GM23338 (cell line): ENCODE measurements around the gene CTSC. TPM values are rescaled to one million over a fixed set of nuclear protein-coding genes. Genes with fewer than 3 reads are reported as not detected.

Experiments
- ATAC-seq: fragments of 200-7000 bp; cut with Tn5 transposase; 3 replicates; pipeline ENCODE4 v1.9.1; 2020
- DNase-seq: peaks from one replicate; pipeline ENCODE4 v3.0.0-alpha.2; 2015; ENCODE audit warnings: low spot score
- H2AFZ ChIP-seq: fragments of 200-600 bp; sonication (generic); 2 replicates; pipeline ENCODE4 v1.8.0; 2016; ENCODE audit warnings: antibody characterized with exemption, mild to moderate bottlenecking, moderate library complexity
- H3F3A ChIP-seq: fragments of 200-600 bp; sonication (generic); replicated peaks from 2 replicates; pipeline ENCODE4 v1.8.0; 2017; ENCODE audit warnings: antibody characterized with exemption, mixed run types, low read depth
- H3K27ac ChIP-seq: fragments of 200-600 bp; sonication (generic); 2 replicates; pipeline ENCODE4 v1.6.1; 2016; ENCODE audit warnings: low read depth
- H3K27me3 ChIP-seq: fragments of 200-600 bp; sonication (generic); 2 replicates; pipeline ENCODE4 v1.8.0; 2016; ENCODE audit warnings: mild to moderate bottlenecking, mixed run types, moderate library complexity; ENCODE audit not compliant: insufficient read depth
- H3K36me3 ChIP-seq: fragments of 200-600 bp; sonication (generic); 2 replicates; pipeline ENCODE4 v1.8.0; 2016; ENCODE audit warnings: mild to moderate bottlenecking; ENCODE audit not compliant: insufficient read depth
- H3K4me1 ChIP-seq: fragments of 200-600 bp; sonication (generic); 2 replicates; pipeline ENCODE4 v1.8.0; 2016; ENCODE audit warnings: mild to moderate bottlenecking, moderate library complexity; ENCODE audit not compliant: insufficient read depth
- H3K4me2 ChIP-seq: fragments of 200-600 bp; sonication (generic); 2 replicates; pipeline ENCODE4 v1.7.1; 2017; ENCODE audit warnings: mixed run types
- H3K4me3 ChIP-seq: fragments of 200-600 bp; sonication (generic); 2 replicates; pipeline ENCODE4 v1.6.1; 2016; ENCODE audit warnings: mixed run types
- H3K79me2 ChIP-seq: fragments of 200-600 bp; sonication (generic); replicated peaks from 2 replicates; pipeline ENCODE4 v1.8.0; 2017; ENCODE audit warnings: mild to moderate bottlenecking; ENCODE audit not compliant: insufficient read depth
- H3K9me2 ChIP-seq: fragments of 200-600 bp; sonication (generic); 2 replicates; pipeline ENCODE4 v1.8.0; 2017; ENCODE audit not compliant: insufficient read depth
- H4K20me1 ChIP-seq: fragments of 200-600 bp; sonication (generic); replicated peaks from 2 replicates; pipeline ENCODE4 v1.8.0; 2017; ENCODE audit warnings: mild to moderate bottlenecking; ENCODE audit not compliant: insufficient read depth
- H3K27ac Mint-ChIP-seq: 2 replicates; pipeline ENCODE4 v1.8.0; 2020; ENCODE audit warnings: inconsistent platforms, mild to moderate bottlenecking, moderate library complexity, mixed read lengths
- H3K27me3 Mint-ChIP-seq: 3 replicates; pipeline ENCODE4 v1.8.0; 2022; ENCODE audit warnings: low read depth, mild to moderate bottlenecking, moderate library complexity, mixed read lengths, inconsistent platforms; ENCODE audit not compliant: insufficient read depth, poor library complexity
- H3K36me3 Mint-ChIP-seq: 3 replicates; pipeline ENCODE4 v1.8.0; 2021; ENCODE audit warnings: low read depth, mild to moderate bottlenecking, inconsistent platforms, moderate library complexity, mixed read lengths
- H3K4me1 Mint-ChIP-seq: 3 replicates; pipeline ENCODE4 v1.8.0; 2020; ENCODE audit warnings: mild to moderate bottlenecking, inconsistent platforms, mixed read lengths
- H3K4me3 Mint-ChIP-seq: 3 replicates; pipeline ENCODE4 v1.8.0; 2021; ENCODE audit warnings: moderate library complexity, mild to moderate bottlenecking, inconsistent platforms, mixed read lengths
- H3K9me3 Mint-ChIP-seq: 3 replicates; pipeline ENCODE4 v1.8.0; 2020; ENCODE audit warnings: moderate library complexity, mild to moderate bottlenecking, inconsistent platforms, mixed read lengths
- CREB1 ChIP-seq: fragments of 250-450 bp; sonication (Bioruptor Pico); IDR thresholded peaks from 2 replicates; pipeline ENCODE4 v1.5.0; 2020; ENCODE audit warnings: low read depth, mild to moderate bottlenecking, moderate library complexity
- EZH2phosphoT487 ChIP-seq: fragments of 200-600 bp; sonication (generic); IDR thresholded peaks from one replicate; pipeline ENCODE4 v1.8.1; 2018; ENCODE audit warnings: antibody characterized with exemption; ENCODE audit not compliant: unreplicated experiment
- STAT1 ChIP-seq: IDR thresholded peaks from one replicate; pipeline ENCODE4 v1.6.1; 2016; ENCODE audit warnings: antibody characterized with exemption; ENCODE audit not compliant: unreplicated experiment
- ZNF114 ChIP-seq: fragments of 250-450 bp; sonication (Bioruptor Pico); IDR thresholded peaks from 2 replicates; pipeline ENCODE4 v1.5.0; 2020; ENCODE audit warnings: mild to moderate bottlenecking, moderate library complexity
- polyA plus RNA-seq: library from polyadenylated mRNA; unstranded; fragments of >200 nt; fragmentation: Nextera tagmentation; extraction: Ambion mirVana; gene quantifications from 2 replicates; pipeline ENCODE4 v1.2.1, GENCODE V29; 2016
- total RNA-seq: library from RNA; depleted of rRNA; stranded (reverse); fragments of >200 nt; shearing (Covaris generic); gene quantifications from 2 replicates; pipeline ENCODE4 v1.2.3, GENCODE V29; 2014
- TF ChIP-seq, protein P1 (sequence below): fragments of 250-450 bp; sonication (Bioruptor Pico); IDR thresholded peaks from 2 replicates; pipeline ENCODE4 v1.5.0; 2020; ENCODE audit warnings: mild to moderate bottlenecking, moderate library complexity
- TF ChIP-seq, protein P2 (sequence below), 2 experiments: fragments of 200-600 bp in 1 of 2; sonication (generic) in 1 of 2; conservative IDR thresholded peaks; 2 replicates each; pipeline versions ENCODE4 v1.5.1 to v1.6.1; 2016 to 2017; ENCODE audit warnings: antibody characterized with exemption in 2 of 2, low read depth in 2 of 2, mild to moderate bottlenecking in 2 of 2, moderate library complexity in 1 of 2
- TF ChIP-seq, protein P3 (sequence below): IDR thresholded peaks from one replicate; pipeline ENCODE4 v1.6.1; 2018; ENCODE audit warnings: antibody characterized with exemption; ENCODE audit not compliant: unreplicated experiment
- TF ChIP-seq, protein P4 (sequence below): IDR thresholded peaks from 2 replicates; pipeline ENCODE4 v1.6.1; 2016; ENCODE audit warnings: antibody characterized with exemption

CTSC gene
- total and polyA plus RNA-seq, 2 experiments from 2014 or later, result 408 to 444 TPM

DNA sequence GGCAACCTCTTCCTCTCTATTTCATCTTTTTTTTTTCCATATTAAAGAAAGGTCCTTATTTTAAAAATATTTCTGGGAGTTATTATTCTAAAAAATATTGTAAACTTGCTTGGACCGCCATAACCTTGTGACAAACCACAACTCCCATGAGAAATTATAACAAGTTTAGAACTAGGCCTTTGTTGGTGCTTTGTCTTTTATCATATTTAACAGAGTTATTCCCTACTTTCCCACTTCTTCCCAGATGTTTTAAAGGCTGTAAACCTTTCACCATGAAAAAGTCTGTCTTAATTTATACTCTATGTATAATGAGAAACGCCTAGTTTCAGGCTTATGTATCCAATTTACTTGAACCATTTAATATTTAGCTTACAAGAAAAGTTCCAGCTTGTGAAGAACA lies 3.7 kb downstream of the CTSC start (continued):
- TF ChIP-seq, protein P1, sequence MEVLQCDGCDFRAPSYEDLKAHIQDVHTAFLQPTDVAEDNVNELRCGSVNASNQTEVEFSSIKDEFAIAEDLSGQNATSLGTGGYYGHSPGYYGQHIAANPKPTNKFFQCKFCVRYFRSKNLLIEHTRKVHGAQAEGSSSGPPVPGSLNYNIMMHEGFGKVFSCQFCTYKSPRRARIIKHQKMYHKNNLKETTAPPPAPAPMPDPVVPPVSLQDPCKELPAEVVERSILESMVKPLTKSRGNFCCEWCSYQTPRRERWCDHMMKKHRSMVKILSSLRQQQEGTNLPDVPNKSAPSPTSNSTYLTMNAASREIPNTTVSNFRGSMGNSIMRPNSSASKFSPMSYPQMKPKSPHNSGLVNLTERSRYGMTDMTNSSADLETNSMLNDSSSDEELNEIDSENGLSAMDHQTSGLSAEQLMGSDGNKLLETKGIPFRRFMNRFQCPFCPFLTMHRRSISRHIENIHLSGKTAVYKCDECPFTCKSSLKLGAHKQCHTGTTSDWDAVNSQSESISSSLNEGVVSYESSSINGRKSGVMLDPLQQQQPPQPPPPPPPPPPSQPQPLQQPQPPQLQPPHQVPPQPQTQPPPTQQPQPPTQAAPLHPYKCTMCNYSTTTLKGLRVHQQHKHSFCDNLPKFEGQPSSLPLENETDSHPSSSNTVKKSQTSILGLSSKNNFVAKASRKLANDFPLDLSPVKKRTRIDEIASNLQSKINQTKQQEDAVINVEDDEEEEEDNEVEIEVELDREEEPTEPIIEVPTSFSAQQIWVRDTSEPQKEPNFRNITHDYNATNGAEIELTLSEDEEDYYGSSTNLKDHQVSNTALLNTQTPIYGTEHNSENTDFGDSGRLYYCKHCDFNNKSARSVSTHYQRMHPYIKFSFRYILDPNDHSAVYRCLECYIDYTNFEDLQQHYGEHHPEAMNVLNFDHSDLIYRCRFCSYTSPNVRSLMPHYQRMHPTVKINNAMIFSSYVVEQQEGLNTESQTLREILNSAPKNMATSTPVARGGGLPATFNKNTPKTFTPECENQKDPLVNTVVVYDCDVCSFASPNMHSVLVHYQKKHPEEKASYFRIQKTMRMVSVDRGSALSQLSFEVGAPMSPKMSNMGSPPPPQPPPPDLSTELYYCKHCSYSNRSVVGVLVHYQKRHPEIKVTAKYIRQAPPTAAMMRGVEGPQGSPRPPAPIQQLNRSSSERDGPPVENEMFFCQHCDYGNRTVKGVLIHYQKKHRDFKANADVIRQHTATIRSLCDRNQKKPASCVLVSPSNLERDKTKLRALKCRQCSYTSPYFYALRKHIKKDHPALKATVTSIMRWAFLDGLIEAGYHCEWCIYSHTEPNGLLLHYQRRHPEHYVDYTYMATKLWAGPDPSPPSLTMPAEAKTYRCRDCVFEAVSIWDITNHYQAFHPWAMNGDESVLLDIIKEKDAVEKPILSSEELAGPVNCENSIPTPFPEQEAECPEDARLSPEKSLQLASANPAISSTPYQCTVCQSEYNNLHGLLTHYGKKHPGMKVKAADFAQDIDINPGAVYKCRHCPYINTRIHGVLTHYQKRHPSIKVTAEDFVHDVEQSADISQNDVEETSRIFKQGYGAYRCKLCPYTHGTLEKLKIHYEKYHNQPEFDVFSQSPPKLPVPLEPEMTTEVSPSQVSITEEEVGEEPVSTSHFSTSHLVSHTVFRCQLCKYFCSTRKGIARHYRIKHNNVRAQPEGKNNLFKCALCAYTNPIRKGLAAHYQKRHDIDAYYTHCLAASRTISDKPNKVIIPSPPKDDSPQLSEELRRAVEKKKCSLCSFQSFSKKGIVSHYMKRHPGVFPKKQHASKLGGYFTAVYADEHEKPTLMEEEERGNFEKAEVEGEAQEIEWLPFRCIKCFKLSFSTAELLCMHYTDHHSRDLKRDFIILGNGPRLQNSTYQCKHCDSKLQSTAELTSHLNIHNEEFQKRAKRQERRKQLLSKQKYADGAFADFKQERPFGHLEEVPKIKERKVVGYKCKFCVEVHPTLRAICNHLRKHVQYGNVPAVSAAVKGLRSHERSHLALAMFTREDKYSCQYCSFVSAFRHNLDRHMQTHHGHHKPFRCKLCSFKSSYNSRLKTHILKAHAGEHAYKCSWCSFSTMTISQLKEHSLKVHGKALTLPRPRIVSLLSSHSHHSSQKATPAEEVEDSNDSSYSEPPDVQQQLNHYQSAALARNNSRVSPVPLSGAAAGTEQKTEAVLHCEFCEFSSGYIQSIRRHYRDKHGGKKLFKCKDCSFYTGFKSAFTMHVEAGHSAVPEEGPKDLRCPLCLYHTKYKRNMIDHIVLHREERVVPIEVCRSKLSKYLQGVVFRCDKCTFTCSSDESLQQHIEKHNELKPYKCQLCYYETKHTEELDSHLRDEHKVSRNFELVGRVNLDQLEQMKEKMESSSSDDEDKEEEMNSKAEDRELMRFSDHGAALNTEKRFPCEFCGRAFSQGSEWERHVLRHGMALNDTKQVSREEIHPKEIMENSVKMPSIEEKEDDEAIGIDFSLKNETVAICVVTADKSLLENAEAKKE (CRISPR knock-in tag), result no peak
- no peak for TF ChIP-seq STAT1

DNA sequence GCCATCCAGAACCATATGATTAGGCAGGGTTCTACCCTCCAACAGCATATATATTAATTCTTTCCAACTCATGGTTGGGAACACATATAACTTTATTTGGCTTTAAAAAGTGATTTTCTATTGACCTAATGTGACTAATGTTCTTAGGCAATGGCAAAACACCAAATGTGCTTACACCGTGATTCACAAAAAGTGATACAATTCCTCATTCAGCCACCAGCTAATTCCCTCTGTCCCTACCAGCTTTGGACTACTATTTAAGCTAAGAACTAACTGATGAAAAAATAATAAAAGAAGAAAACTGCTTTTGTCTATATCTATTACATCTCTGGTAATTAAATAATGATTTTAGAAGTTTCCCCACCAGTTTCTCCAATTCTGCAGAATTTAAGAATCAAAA lies 4.7 kb downstream of the CTSC start:
- H3K4me1 Mint-ChIP-seq, result peaks cover 62% of the 10 kb centered on the region
- peak overlapping the region; percentile 8; the same call in 1 of the 2 replicates for H3K4me3 ChIP-seq
- H3K36me3 ChIP-seq, result peaks cover 45% of the 10 kb centered on the region
- H3K79me2 ChIP-seq, result peaks cover 97% of the 10 kb centered on the region
- no peaks in the 10 kb centered on the region for H3F3A ChIP-seq
- no peak overlapping the region for H3K27ac ChIP-seq
- peaks cover 48% of the 10 kb centered on the region for H4K20me1 ChIP-seq
- no peak overlapping the region; the same call in 1 of the 2 replicates for H3K27ac Mint-ChIP-seq
- 0 out of 2 replicates have a peak overlapping the region, but pooled peaks have one; percentile 14 for H3K4me2 ChIP-seq
- no peak overlapping the region for H2AFZ ChIP-seq
- H3K9me3 Mint-ChIP-seq, result no peaks in the 10 kb centered on the region; the same call in 2 of the 3 replicates
- DNase-seq, result no peak
- no peaks in the 10 kb centered on the region for H3K9me2 ChIP-seq
- H3K4me3 Mint-ChIP-seq, result 0 out of 3 replicates have a peak overlapping the region, but pooled peaks have one; percentile 6
- H3K36me3 Mint-ChIP-seq, result peaks cover 92% of the 10 kb centered on the region
- no peaks in the 10 kb centered on the region for H3K27me3 ChIP-seq
- peaks cover 15% of the 10 kb centered on the region for H3K27me3 Mint-ChIP-seq
- no peak for TF ChIP-seq ZNF114
- TF ChIP-seq, protein P2, sequence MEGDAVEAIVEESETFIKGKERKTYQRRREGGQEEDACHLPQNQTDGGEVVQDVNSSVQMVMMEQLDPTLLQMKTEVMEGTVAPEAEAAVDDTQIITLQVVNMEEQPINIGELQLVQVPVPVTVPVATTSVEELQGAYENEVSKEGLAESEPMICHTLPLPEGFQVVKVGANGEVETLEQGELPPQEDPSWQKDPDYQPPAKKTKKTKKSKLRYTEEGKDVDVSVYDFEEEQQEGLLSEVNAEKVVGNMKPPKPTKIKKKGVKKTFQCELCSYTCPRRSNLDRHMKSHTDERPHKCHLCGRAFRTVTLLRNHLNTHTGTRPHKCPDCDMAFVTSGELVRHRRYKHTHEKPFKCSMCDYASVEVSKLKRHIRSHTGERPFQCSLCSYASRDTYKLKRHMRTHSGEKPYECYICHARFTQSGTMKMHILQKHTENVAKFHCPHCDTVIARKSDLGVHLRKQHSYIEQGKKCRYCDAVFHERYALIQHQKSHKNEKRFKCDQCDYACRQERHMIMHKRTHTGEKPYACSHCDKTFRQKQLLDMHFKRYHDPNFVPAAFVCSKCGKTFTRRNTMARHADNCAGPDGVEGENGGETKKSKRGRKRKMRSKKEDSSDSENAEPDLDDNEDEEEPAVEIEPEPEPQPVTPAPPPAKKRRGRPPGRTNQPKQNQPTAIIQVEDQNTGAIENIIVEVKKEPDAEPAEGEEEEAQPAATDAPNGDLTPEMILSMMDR (conservative IDR thresholded peaks at IDR 0.05; ENCODE audit: low read depth in 2 of 2), result no peak
- TF ChIP-seq, protein P3, sequence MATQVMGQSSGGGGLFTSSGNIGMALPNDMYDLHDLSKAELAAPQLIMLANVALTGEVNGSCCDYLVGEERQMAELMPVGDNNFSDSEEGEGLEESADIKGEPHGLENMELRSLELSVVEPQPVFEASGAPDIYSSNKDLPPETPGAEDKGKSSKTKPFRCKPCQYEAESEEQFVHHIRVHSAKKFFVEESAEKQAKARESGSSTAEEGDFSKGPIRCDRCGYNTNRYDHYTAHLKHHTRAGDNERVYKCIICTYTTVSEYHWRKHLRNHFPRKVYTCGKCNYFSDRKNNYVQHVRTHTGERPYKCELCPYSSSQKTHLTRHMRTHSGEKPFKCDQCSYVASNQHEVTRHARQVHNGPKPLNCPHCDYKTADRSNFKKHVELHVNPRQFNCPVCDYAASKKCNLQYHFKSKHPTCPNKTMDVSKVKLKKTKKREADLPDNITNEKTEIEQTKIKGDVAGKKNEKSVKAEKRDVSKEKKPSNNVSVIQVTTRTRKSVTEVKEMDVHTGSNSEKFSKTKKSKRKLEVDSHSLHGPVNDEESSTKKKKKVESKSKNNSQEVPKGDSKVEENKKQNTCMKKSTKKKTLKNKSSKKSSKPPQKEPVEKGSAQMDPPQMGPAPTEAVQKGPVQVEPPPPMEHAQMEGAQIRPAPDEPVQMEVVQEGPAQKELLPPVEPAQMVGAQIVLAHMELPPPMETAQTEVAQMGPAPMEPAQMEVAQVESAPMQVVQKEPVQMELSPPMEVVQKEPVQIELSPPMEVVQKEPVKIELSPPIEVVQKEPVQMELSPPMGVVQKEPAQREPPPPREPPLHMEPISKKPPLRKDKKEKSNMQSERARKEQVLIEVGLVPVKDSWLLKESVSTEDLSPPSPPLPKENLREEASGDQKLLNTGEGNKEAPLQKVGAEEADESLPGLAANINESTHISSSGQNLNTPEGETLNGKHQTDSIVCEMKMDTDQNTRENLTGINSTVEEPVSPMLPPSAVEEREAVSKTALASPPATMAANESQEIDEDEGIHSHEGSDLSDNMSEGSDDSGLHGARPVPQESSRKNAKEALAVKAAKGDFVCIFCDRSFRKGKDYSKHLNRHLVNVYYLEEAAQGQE, result no peak
- TF ChIP-seq CREB1 (CRISPR knock-in tag), result no peak
- TF ChIP-seq, protein P4, sequence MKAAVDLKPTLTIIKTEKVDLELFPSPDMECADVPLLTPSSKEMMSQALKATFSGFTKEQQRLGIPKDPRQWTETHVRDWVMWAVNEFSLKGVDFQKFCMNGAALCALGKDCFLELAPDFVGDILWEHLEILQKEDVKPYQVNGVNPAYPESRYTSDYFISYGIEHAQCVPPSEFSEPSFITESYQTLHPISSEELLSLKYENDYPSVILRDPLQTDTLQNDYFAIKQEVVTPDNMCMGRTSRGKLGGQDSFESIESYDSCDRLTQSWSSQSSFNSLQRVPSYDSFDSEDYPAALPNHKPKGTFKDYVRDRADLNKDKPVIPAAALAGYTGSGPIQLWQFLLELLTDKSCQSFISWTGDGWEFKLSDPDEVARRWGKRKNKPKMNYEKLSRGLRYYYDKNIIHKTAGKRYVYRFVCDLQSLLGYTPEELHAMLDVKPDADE, result no peak
- TF ChIP-seq EZH2phosphoT487, result no peak
- no peak for ATAC-seq
- peaks cover 67% of the 10 kb centered on the region for H3K4me1 ChIP-seq
